Activated naive CD4-positive, alpha-beta T cell treated with anti-CD3 and anti-CD28 coated beads for 36 hours (primary cell): Measurements from ENCODE around the gene SOHLH1. TPM values are rescaled to one million over a fixed set of nuclear protein-coding genes. Genes with fewer than 3 reads are reported as not detected.

Experiments
- CTCF ChIA-PET: fragments of 350-600 bp; sonication (Branson Sonifier 250); formaldehyde crosslinking; loops from one replicate; lab custom pipeline; 2021; ENCODE audit warnings: antibody characterized with exemption; lab: Charles Lee
- DNase-seq: peaks from one replicate; pipeline ENCODE4 v3.0.0-alpha.2; 2020
- H3K27ac Mint-ChIP-seq: one replicate; pipeline ENCODE4 v1.8.0; 2021; ENCODE audit warnings: mild to moderate bottlenecking, mixed read lengths
- H3K27me3 Mint-ChIP-seq: one replicate; pipeline ENCODE4 v1.8.0; 2021; ENCODE audit warnings: low read depth, mixed read lengths
- H3K36me3 Mint-ChIP-seq: one replicate; pipeline ENCODE4 v1.8.0; 2021; ENCODE audit warnings: low read depth, mixed read lengths
- H3K4me1 Mint-ChIP-seq: one replicate; pipeline ENCODE4 v1.8.0; 2021; ENCODE audit warnings: low read depth, mixed read lengths
- H3K4me3 Mint-ChIP-seq: one replicate; pipeline ENCODE4 v1.8.0; 2021; ENCODE audit warnings: mild to moderate bottlenecking, moderate library complexity, mixed read lengths
- H3K9me3 Mint-ChIP-seq: one replicate; pipeline ENCODE4 v1.8.0; 2021; ENCODE audit warnings: mixed read lengths
- intact Hi-C: fragments of 100-400 bp; cut with micrococcal nuclease; formaldehyde crosslinking; loops from one replicate; pipeline ENCODE4 v1.15.1; 2023
- total RNA-seq, 2 experiments: library from RNA; stranded (reverse); gene quantifications; one replicate each; pipeline ENCODE4 v1.2.3, GENCODE V29; 2021

Gene SOHLH1
- total RNA-seq = not detected

DNA sequence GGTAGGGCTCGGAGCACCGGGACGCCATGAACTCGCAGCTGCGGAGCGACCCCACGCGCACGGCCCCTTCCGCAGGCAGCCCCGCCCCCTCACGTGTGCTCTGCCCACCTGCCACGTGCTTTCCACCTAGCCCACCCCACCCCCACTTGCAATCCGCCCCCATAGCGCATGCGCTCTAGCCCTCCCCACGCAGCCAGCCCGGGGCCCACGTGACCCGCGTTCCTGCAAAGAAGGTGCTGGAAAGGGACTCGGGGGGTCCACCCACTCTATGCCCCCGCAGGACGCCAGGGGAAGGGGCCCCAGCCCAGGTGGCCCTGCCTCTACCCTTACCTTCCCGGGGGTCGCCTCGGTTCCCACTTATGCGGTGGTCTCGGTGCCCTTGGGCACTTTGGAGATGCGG is at the start of gene SOHLH1:
SOHLH1 (minus strand) TSS at position 42 of the 400 bp plus-strand sequence; CDS start at position 28, 14 bp downstream.
- intact Hi-C loops = no loop called here
- CTCF ChIA-PET = interaction anchor here (0.5 kb wide), 1 partner anchor 302 kb away, joined by 3 read pairs; no protein-coding TSS in a partner anchor
- no peak within 1 kb of the TSS for H3K27ac Mint-ChIP-seq
- H3K9me3 Mint-ChIP-seq = no peaks in the 10 kb centered on the region
- no peak for DNase-seq
- H3K27me3 Mint-ChIP-seq = peaks cover 5% of the 10 kb centered on the region
- no peaks in the 10 kb centered on the region for H3K4me1 Mint-ChIP-seq
- no peak within 1 kb of the TSS for H3K4me3 Mint-ChIP-seq
- no peaks in the 10 kb centered on the region for H3K36me3 Mint-ChIP-seq

GRCh38 chr9:135748676-135749075 is 49.4 kb upstream of the SOHLH1 start:
- Mint-ChIP-seq H3K36me3 (no peaks in the 10 kb centered on the region), H3K27me3 (no peaks in the 10 kb centered on the region), H3K4me1 (no peaks in the 10 kb centered on the region), H3K27ac (no peak overlapping the region), H3K9me3 (no peaks in the 10 kb centered on the region), H3K4me3 (no peak overlapping the region)
- no peak for DNase-seq
- intact Hi-C loops = no loop called here
- CTCF ChIA-PET = no interaction called here

- intact Hi-C loops = no loop called here
- H3K9me3 Mint-ChIP-seq = no peaks in the 10 kb centered on the region
- CTCF ChIA-PET = no interaction called here
- H3K27ac Mint-ChIP-seq = no peak overlapping the region
- H3K4me3 Mint-ChIP-seq = no peak overlapping the region
- H3K27me3 Mint-ChIP-seq = no peaks in the 10 kb centered on the region
- no peaks in the 10 kb centered on the region for H3K4me1 Mint-ChIP-seq
- no peaks in the 10 kb centered on the region for H3K36me3 Mint-ChIP-seq
- no peak for DNase-seq
Observed at GRCh38 chr9:135747311-135747710, 48.0 kb upstream of the SOHLH1 start.

DNA sequence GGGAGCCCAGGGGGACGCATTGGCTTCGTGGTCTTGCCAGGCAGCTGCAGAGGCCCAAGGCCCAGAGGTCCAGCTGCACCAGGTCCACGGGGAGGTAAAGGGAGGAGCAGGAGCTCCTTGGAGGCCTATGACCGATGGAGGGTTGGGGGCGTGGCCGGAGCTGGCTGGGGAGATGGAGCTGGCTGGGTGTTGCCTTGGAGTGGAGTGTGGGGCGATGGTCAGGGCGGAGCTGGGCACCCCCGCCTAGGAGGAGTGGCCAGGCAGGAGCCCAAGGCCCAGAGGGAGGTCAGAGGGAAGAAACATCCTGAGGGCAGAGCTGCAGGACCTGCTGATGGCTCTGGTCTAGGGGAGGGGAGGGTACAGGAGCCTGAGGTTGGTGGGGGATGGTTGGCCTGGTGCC is 47.3 kb upstream of the SOHLH1 start:
- H3K27ac Mint-ChIP-seq = no peak overlapping the region
- no peaks in the 10 kb centered on the region for H3K9me3 Mint-ChIP-seq
- H3K27me3 Mint-ChIP-seq = no peaks in the 10 kb centered on the region
- H3K4me3 Mint-ChIP-seq = no peak overlapping the region
- no peaks in the 10 kb centered on the region for H3K36me3 Mint-ChIP-seq
- intact Hi-C loops = no loop called here
- CTCF ChIA-PET = interaction anchor here (0.5 kb wide), 1 partner anchor 31 kb away, joined by 4 read pairs; no protein-coding TSS in a partner anchor
- no peaks in the 10 kb centered on the region for H3K4me1 Mint-ChIP-seq
- DNase-seq = no peak

GRCh38 chr9:135745686-135746324 is 46.5 kb upstream of the SOHLH1 start:
- H3K4me1 Mint-ChIP-seq = no peaks in the 10 kb centered on the region
- no peak for DNase-seq

DNA sequence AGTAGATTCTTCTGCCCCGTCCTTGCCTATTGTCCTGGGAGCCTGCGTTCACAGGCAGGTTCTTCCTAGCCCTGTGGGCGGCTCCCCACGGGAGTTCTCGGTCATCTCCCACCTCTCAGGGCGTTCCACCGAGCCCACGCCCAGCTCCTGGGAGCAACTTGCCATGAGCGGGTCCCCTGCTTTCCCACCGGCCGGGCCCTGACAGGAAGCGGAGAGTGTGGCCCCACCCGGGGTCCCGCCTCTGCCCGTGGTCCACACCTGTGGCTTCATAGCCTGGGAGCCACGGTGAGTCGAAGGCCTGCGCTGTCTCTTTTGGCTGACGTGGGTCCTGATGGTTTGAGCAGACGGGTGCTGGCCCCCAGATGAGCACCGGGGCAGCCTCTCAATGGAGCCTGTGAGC is 45.9 kb upstream of the SOHLH1 start:
- H3K27ac Mint-ChIP-seq = no peak overlapping the region
- no peaks in the 10 kb centered on the region for H3K27me3 Mint-ChIP-seq
- CTCF ChIA-PET = no interaction called here
- intact Hi-C loops = no loop called here
- no peaks in the 10 kb centered on the region for H3K36me3 Mint-ChIP-seq
- H3K4me1 Mint-ChIP-seq = no peaks in the 10 kb centered on the region
- no peaks in the 10 kb centered on the region for H3K9me3 Mint-ChIP-seq
- DNase-seq = no peak
- H3K4me3 Mint-ChIP-seq = no peak overlapping the region

More at GRCh38 chr9:135745686-135746324, 46.5 kb upstream of the SOHLH1 start:
- H3K36me3 Mint-ChIP-seq = no peaks in the 10 kb centered on the region
- H3K27ac Mint-ChIP-seq = no peak overlapping the region
- H3K27me3 Mint-ChIP-seq = no peaks in the 10 kb centered on the region
- no peaks in the 10 kb centered on the region for H3K9me3 Mint-ChIP-seq
- intact Hi-C loops = no loop called here
- CTCF ChIA-PET = interaction anchor here (0.5 kb wide), 1 partner anchor 32 kb away, joined by 4 read pairs; no protein-coding TSS in a partner anchor
- no peak overlapping the region for H3K4me3 Mint-ChIP-seq

- intact Hi-C loops = no loop called here
- H3K9me3 Mint-ChIP-seq = no peaks in the 10 kb centered on the region
- H3K27me3 Mint-ChIP-seq = peaks cover 3% of the 10 kb centered on the region
- no peaks in the 10 kb centered on the region for H3K4me1 Mint-ChIP-seq
- no peak overlapping the region for H3K27ac Mint-ChIP-seq
- no peak for DNase-seq
- no peaks in the 10 kb centered on the region for H3K36me3 Mint-ChIP-seq
- H3K4me3 Mint-ChIP-seq = no peak overlapping the region
- CTCF ChIA-PET = no interaction called here
Observed at GRCh38 chr9:135744333-135745070, 45.2 kb upstream of the SOHLH1 start.

GRCh38 chr9:135743546-135744332 is 44.5 kb upstream of the SOHLH1 start:
- Mint-ChIP-seq H3K4me3 (no peak overlapping the region), H3K36me3 (no peaks in the 10 kb centered on the region), H3K27me3 (peaks cover 6% of the 10 kb centered on the region), H3K27ac (no peak overlapping the region), H3K9me3 (no peaks in the 10 kb centered on the region), H3K4me1 (no peaks in the 10 kb centered on the region)
- intact Hi-C loops = no loop called here
- CTCF ChIA-PET = no interaction called here
- no peak for DNase-seq

- CTCF ChIA-PET = no interaction called here
- DNase-seq = no peak
- Mint-ChIP-seq H3K4me3 (no peak overlapping the region), H3K27me3 (peaks cover 6% of the 10 kb centered on the region), H3K9me3 (no peaks in the 10 kb centered on the region), H3K4me1 (no peaks in the 10 kb centered on the region), H3K27ac (no peak overlapping the region), H3K36me3 (no peaks in the 10 kb centered on the region)
- intact Hi-C loops = no loop called here
Observed at GRCh38 chr9:135743021-135743420, 43.7 kb upstream of the SOHLH1 start.

GRCh38 chr9:135741276-135742219 is 42.3 kb upstream of the SOHLH1 start:
- Mint-ChIP-seq H3K27me3 (peaks cover 11% of the 10 kb centered on the region), H3K36me3 (no peaks in the 10 kb centered on the region), H3K27ac (no peak overlapping the region), H3K4me1 (no peaks in the 10 kb centered on the region), H3K9me3 (no peaks in the 10 kb centered on the region), H3K4me3 (no peak overlapping the region)
- no peak for DNase-seq
- CTCF ChIA-PET = interaction anchor here (0.7 kb wide), 1 partner anchor 37 kb away, joined by 3 read pairs; no protein-coding TSS in a partner anchor
- intact Hi-C loops = no loop called here

GRCh38 chr9:135739271-135740220 is 40.3 kb upstream of the SOHLH1 start:
- no peak for DNase-seq
- intact Hi-C loops = no loop called here
- H3K27ac Mint-ChIP-seq = no peak overlapping the region
- H3K27me3 Mint-ChIP-seq = peaks cover 11% of the 10 kb centered on the region
- no peaks in the 10 kb centered on the region for H3K4me1 Mint-ChIP-seq
- CTCF ChIA-PET = no interaction called here
- H3K4me3 Mint-ChIP-seq = no peak overlapping the region
- H3K36me3 Mint-ChIP-seq = no peaks in the 10 kb centered on the region
- H3K9me3 Mint-ChIP-seq = no peaks in the 10 kb centered on the region
